ENCODE data around the gene RND1.

DNA sequence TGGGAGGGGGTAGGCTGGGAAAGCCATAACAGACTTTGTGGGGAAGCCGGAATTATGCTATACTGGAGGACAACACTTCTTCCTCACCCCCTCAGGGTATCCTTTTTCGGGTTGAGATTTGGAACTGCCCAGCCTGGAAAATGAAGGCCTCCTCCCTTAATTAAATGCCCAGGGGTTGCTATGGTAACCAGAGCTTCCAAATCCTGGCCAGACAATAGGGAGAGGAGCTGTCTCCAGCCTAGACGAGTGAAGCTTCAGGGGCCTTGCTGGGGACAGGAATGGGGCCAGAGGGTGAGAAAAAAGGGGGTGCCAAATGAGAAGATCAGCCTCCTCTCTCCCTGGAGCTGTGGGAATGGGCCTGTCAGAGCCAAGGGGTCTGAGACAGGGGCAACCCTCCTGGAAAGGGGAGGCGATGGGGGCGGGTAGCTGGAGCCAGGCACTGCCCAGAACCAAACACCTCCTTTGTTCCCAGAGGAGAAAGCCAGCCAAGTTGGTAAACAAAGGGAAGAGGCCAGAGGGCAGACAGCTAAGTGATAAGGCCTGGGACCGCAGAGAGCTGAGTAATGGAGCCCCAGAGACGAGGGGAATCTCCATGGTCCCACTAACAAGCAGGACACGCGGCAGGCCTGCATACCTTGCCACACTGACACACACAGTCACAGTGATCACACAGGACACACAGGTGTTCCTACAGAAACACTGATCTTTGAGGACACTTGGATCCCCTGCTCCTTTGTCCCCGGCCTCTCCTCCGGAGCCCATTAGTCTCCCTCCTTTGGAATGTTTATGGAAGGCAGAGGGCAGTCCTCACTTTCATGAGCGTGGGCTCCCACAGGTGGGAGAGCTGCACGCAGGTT lies 17.9 kb upstream of the RND1 start:
- TF ChIP-seq EZH2 (IDR thresholded peaks at IDR 0.05; ENCODE audit: borderline replicate concordance, low read depth, low read length, poor library complexity, severe bottlenecking), result no peak
- TF ChIP-seq, protein P1, sequence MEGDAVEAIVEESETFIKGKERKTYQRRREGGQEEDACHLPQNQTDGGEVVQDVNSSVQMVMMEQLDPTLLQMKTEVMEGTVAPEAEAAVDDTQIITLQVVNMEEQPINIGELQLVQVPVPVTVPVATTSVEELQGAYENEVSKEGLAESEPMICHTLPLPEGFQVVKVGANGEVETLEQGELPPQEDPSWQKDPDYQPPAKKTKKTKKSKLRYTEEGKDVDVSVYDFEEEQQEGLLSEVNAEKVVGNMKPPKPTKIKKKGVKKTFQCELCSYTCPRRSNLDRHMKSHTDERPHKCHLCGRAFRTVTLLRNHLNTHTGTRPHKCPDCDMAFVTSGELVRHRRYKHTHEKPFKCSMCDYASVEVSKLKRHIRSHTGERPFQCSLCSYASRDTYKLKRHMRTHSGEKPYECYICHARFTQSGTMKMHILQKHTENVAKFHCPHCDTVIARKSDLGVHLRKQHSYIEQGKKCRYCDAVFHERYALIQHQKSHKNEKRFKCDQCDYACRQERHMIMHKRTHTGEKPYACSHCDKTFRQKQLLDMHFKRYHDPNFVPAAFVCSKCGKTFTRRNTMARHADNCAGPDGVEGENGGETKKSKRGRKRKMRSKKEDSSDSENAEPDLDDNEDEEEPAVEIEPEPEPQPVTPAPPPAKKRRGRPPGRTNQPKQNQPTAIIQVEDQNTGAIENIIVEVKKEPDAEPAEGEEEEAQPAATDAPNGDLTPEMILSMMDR (conservative IDR thresholded peaks at IDR 0.05; ENCODE audit: low read depth, low read length), result no peak

Data from A673 (cell line).